ENCODE data around the gene MOB3C. TPM values are rescaled to one million over a fixed set of nuclear protein-coding genes. Genes with fewer than 3 reads are reported as not detected.

MOB3C gene
- total RNA-seq, 6 experiments from 2014 or later = 2.6 to 6.3 (median 5.7) TPM

DNA sequence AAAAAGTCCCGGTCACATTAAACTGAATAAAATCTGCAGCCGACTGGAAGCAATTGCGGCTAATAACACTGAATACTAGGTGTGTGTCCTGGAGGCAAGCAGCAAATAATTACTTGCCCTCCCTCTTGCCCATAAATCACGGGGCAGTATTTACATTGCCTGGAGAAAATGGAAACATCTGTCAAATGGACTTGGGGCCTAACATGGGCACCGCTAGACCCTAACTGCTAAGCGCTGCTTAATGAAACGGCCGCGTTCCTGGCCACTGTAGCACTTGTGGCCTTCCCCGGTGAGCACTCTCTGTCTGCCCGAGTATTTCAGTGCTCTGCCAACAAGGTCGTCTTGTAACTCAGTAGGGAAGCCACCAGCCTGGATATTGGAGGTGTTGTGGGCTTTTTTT lies 41.3 kb downstream of the MOB3C start:
- no peak overlapping the region for H3K27ac ChIP-seq
- WGBS (ENCODE audit: insufficient coverage, low coverage, low lambda C conversion rate, missing lambda C conversion rate) = 87% methylated on average over 10 of the region's 12 CpGs
- intact Hi-C loops (cut with DNase I) = no loop called here
- no peak overlapping the region for H3K4me3 ChIP-seq
- peaks cover 3 to 38% (median 4%) of the 10 kb centered on the region in 4 donors for H3K36me3 ChIP-seq
- ATAC-seq (no peak), DNase-seq (no peak)
- no peaks in the 10 kb centered on the region for H3K9me3 ChIP-seq
- no peak for TF ChIP-seq POLR2A (IDR thresholded peaks at IDR 0.05)
- TF ChIP-seq, protein P1, sequence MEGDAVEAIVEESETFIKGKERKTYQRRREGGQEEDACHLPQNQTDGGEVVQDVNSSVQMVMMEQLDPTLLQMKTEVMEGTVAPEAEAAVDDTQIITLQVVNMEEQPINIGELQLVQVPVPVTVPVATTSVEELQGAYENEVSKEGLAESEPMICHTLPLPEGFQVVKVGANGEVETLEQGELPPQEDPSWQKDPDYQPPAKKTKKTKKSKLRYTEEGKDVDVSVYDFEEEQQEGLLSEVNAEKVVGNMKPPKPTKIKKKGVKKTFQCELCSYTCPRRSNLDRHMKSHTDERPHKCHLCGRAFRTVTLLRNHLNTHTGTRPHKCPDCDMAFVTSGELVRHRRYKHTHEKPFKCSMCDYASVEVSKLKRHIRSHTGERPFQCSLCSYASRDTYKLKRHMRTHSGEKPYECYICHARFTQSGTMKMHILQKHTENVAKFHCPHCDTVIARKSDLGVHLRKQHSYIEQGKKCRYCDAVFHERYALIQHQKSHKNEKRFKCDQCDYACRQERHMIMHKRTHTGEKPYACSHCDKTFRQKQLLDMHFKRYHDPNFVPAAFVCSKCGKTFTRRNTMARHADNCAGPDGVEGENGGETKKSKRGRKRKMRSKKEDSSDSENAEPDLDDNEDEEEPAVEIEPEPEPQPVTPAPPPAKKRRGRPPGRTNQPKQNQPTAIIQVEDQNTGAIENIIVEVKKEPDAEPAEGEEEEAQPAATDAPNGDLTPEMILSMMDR (IDR thresholded peaks at IDR 0.05) = no peak
- H3K4me1 ChIP-seq = no peaks in the 10 kb centered on the region
- H3K27me3 ChIP-seq = no peaks in the 10 kb centered on the region

DNA sequence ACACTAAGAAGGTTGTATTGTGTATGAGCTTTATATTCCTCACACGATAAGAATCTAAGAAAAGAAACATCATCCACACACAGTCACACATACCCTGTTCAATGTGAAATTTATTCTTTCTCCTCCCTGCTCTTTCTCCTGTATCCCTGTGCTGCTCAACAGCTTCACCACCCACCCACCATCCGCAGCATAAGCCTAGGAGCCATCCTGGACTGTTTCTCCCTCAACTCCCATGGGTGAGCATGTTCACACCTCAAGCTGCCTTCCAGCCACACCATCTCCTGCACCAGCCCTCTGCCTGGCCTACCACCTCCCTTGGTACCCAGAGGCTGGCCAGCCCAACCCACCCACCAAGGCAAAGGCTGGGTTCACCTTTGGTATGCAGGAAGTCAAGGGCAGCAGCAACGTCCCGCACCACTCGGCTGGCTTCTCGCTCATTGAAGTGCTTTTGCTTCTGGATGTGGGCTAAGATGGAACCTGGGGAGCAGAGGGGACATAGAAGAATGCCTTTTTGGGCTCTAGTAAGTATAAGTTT lies 44.9 kb downstream of the MOB3C start:
- no peaks in the 10 kb centered on the region for H3K9me3 ChIP-seq
- ATAC-seq = no peak
- TF ChIP-seq POLR2A (IDR thresholded peaks at IDR 0.05) = no peak
- TF ChIP-seq, protein P1 (IDR thresholded peaks at IDR 0.05) = no peak
- no peak for DNase-seq
- H3K4me1 ChIP-seq = no peaks in the 10 kb centered on the region
- no peak overlapping the region for H3K27ac ChIP-seq
- no peak overlapping the region for H3K4me3 ChIP-seq
- peaks cover 3 to 40% (median 9%) of the 10 kb centered on the region in 4 donors for H3K36me3 ChIP-seq
- no peaks in the 10 kb centered on the region for H3K27me3 ChIP-seq
- 95% methylated on average over 2 of the region's 6 CpGs for WGBS (ENCODE audit: insufficient coverage, low coverage, low lambda C conversion rate, missing lambda C conversion rate)
- intact Hi-C loops (cut with DNase I) = no loop called here

DNA sequence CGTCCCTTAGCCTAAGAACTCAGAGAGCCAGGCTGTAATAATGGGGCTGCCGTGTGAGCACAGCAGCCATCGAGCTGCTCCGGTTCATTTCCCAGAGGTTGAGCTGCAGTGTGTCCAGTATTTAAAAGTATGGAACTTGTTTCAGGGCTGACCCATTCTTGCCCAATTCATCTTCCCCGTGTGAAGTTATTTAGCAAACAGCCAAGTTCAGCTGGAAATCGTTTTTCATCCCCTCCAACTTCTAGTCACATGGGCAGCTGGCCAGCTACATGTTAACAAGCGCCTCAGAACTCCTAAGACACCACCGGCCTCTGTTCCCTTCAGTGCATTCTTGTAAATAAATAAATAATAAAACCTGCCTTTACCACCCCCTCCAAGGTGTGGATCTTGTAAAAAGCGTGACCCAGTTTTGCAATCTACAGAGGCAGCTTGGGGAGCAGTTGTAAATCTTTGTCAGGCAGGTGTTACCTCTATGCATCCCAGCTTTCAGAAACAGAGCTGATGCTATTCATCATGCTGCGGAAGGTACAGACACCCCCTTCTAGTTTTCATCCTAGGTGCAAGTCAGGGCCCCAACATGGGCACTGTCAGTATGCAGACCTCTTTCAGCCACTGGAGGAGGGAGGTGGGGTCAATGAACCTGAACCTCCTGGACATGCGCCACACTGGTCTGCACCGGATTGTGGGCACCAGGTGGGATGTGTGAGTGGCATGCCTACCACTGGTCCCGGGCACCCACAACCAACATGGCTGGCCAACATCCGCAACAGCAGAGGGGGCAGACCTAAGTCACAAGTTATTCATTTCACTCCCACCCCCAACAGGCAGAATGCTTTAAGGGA lies 46.5 kb downstream of the MOB3C start:
- H3K27ac ChIP-seq = no peak overlapping the region
- H3K36me3 ChIP-seq = peaks cover 0 to 31% (median 10%) of the 10 kb centered on the region in 4 donors
- H3K27me3 ChIP-seq = no peaks in the 10 kb centered on the region
- intact Hi-C loops (cut with DNase I) = no loop called here
- WGBS (ENCODE audit: insufficient coverage, low coverage, low lambda C conversion rate, missing lambda C conversion rate) = 74% methylated on average over 11 of the region's 14 CpGs
- TF ChIP-seq POLR2A (IDR thresholded peaks at IDR 0.05) = no peak
- TF ChIP-seq, protein P1 (IDR thresholded peaks at IDR 0.05) = no peak
- no peaks in the 10 kb centered on the region for H3K9me3 ChIP-seq
- ATAC-seq (no peak), DNase-seq (no peak)
- H3K4me1 ChIP-seq = no peaks in the 10 kb centered on the region
- no peak overlapping the region for H3K4me3 ChIP-seq

DNA sequence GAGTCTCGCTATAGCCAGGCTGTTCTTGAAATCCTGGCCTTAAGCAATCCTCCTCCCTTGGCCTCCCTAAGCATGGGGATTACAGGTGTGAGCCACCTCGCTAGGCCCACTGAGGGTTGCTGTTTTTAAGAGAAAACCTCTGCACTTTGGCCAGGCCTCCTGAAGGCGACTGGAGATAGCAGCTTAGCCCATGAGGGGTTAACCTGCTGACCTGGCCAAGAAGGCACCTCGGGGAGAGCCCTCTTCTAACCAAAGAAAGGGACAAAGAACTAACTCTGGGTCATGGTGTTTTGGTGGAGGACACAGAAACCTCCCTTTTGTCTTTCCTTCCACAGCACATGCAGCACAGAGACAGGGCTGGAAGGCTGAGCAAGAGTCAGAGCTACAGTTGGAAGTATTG lies 47.5 kb downstream of the MOB3C start:
- 93% methylated on average over 2 of the region's 4 CpGs for WGBS (ENCODE audit: insufficient coverage, low coverage, low lambda C conversion rate, missing lambda C conversion rate)
- no peaks in the 10 kb centered on the region for H3K27me3 ChIP-seq
- no peak overlapping the region for H3K4me3 ChIP-seq
- H3K27ac ChIP-seq = no peak overlapping the region
- intact Hi-C loops (cut with DNase I) = no loop called here
- TF ChIP-seq POLR2A (IDR thresholded peaks at IDR 0.05) = no peak
- TF ChIP-seq, protein P1 (IDR thresholded peaks at IDR 0.05) = no peak
- H3K36me3 ChIP-seq = peaks cover 0 to 23% (median 10%) of the 10 kb centered on the region in 4 donors
- ATAC-seq = no peak
- no peak for DNase-seq
- H3K9me3 ChIP-seq = no peaks in the 10 kb centered on the region
- H3K4me1 ChIP-seq = no peaks in the 10 kb centered on the region
